Lower leg skin (tissue), 4 donors: ENCODE measurements around the gene CD302. TPM values are rescaled to one million over a fixed set of nuclear protein-coding genes. Genes with fewer than 3 reads are reported as not detected.

Experiments
- DNase-seq, 2 donors: peaks; one replicate each; pipeline ENCODE4 v3.0.0-alpha.2; 2019; ENCODE audit warnings: low spot score in 2 of 2
- H3K4me3 ChIP-seq: fragments of 200-600 bp; sonication (generic); 2 replicates; pipeline ENCODE4 v1.5.1; 2017; ENCODE audit warnings: mild to moderate bottlenecking, low read depth; ENCODE audit not compliant: poor library complexity, severe bottlenecking
- POLR2A ChIP-seq, 2 donors: fragments of 450-650 bp; IDR thresholded peaks; one replicate each; pipeline ENCODE4 v1.6.1; 2016 to 2017; ENCODE audit warnings: antibody characterized with exemption in 2 of 2, mild to moderate bottlenecking in 1 of 2, moderate library complexity in 1 of 2
- WGBS, 2 donors: methylation state at CpG; one replicate each; pipeline ENCODE4 v1.1.5; 2018; 5-methylcytosine and 5-hydroxymethylcytosine counted together
- intact Hi-C: fragments of 100-400 bp; cut with DNase I; formaldehyde crosslinking; loops from one replicate; pipeline ENCODE4 v1.15.0; 2023; ENCODE audit warnings: low total_unique reads
- total RNA-seq, 4 donors: library from RNA; depleted of rRNA; stranded (reverse); fragments of >200 nt; gene quantifications; one replicate each; pipeline ENCODE4 v1.1.0, GENCODE V29; 2016
- TF ChIP-seq, protein P1 (sequence below), 3 donors: fragments of 450-650 bp; IDR thresholded peaks; one replicate each; pipeline ENCODE4 v1.5.1; 2016; ENCODE audit warnings: antibody characterized with exemption in 3 of 3, mild to moderate bottlenecking in 3 of 3, moderate library complexity in 2 of 3

Gene CD302
- total RNA-seq, 4 donors from 2014 or later = 10.2 to 24.8 (median 18.8) TPM

DNA sequence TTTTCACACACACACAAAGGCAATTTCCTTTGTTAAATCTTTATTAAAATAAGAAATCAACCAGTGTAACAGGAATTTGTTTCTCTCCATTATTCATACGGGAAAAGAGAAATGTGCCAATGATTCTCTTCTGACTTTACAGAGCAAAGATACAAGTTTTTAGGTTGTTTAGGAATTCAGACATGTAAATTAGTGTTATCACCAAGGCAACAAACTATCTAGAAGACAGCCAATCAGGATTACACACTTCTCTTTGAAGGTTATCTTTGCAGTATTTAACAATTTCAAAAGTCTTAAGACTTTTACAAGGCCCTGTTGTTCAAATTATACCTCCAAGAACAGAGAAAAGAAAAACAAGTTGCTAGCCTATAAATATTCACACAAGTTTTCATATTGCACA is 14.5 kb downstream of the CD302 start:
- intact Hi-C loops = no loop called here
- WGBS, 2 donors = 36 to 43% methylated on average over 1 of the region's 1 CpG
- TF ChIP-seq, protein P1, sequence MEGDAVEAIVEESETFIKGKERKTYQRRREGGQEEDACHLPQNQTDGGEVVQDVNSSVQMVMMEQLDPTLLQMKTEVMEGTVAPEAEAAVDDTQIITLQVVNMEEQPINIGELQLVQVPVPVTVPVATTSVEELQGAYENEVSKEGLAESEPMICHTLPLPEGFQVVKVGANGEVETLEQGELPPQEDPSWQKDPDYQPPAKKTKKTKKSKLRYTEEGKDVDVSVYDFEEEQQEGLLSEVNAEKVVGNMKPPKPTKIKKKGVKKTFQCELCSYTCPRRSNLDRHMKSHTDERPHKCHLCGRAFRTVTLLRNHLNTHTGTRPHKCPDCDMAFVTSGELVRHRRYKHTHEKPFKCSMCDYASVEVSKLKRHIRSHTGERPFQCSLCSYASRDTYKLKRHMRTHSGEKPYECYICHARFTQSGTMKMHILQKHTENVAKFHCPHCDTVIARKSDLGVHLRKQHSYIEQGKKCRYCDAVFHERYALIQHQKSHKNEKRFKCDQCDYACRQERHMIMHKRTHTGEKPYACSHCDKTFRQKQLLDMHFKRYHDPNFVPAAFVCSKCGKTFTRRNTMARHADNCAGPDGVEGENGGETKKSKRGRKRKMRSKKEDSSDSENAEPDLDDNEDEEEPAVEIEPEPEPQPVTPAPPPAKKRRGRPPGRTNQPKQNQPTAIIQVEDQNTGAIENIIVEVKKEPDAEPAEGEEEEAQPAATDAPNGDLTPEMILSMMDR (IDR thresholded peaks at IDR 0.05) = no peak
- no peak for TF ChIP-seq POLR2A (IDR thresholded peaks at IDR 0.05)
- DNase-seq = no peak
- H3K4me3 ChIP-seq = no peak overlapping the region

DNA sequence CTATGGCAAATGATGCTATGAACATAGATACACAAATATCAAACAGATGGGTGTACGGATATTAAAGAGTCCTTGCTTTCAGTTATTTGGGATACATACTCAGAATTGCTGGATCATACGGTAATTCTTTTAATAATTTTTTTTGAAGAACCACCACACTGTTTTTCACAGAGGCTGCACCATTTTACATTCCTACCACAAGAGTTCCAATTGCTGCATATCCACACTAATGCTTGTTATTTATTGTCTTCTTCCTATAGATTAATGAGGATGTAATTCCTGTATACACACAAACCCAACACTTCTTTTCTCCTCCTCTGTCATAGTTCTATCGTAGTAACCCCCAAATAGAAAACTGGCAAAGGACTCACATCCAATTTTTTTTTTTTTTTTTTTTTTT is 21.7 kb downstream of the CD302 start:
- 79 to 84% methylated on average over 3 of the region's 3 CpGs for WGBS, 2 donors
- intact Hi-C loops = no loop called here
- no peak for TF ChIP-seq POLR2A (IDR thresholded peaks at IDR 0.05)
- TF ChIP-seq, protein P1 (IDR thresholded peaks at IDR 0.05) = no peak
- DNase-seq = no peak
- H3K4me3 ChIP-seq = no peak overlapping the region

DNA sequence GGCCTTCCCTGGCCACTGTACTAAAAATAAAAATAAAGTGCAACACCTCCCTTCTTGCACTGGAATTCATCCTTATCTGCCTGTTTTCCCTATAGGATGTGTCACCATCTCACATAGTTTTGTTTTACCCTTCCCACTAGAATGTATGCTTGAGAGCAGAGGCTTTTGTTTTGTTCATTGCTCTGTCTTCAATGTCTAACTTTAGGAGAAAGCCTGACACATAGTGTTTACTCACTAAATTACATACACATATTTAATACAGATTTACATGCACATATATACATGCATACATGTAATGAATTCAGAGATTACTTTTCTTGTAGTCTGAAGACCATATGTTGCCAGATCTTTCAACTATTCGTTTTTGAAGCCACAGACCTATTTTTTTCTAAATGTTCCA is 23.0 kb downstream of the CD302 start:
- TF ChIP-seq POLR2A (IDR thresholded peaks at IDR 0.05) = no peak
- TF ChIP-seq, protein P1 (IDR thresholded peaks at IDR 0.05) = no peak
- 50 to 66% methylated on average over 1 of the region's 1 CpG for WGBS, 2 donors
- H3K4me3 ChIP-seq = no peak overlapping the region
- no peak for DNase-seq
- intact Hi-C loops = no loop called here

DNA sequence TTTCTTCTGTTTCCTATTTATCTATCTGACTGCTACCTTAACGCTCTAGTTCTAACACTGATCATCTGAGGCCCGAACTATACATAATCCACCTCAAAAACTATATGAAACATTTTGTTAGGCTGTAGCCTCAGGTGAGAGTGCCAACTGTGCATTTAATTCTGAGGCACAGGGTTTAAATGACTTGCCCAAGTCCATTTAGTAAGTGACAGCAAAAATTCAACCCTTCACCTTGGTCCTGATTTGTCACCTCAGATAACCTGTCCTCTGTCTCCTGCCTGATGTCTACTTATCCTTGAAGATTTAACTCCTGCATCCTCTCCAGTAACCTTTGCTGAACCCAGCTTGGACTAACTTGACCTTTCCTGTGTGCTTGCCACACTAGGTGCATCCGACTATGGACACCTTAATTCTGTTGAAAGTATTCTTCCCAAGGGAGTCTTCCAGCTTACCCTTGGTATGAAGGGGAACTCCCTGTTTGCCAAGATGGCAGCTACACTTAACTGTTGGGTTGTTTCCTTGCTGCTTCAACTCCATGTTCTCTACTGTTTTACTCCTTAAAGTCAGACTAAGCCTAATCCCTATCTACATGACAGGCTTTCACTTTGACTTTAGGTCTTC is 23.5 kb downstream of the CD302 start:
- intact Hi-C loops = no loop called here
- H3K4me3 ChIP-seq = no peak overlapping the region
- DNase-seq = no peak
- TF ChIP-seq, protein P1 (IDR thresholded peaks at IDR 0.05) = no peak
- TF ChIP-seq POLR2A (IDR thresholded peaks at IDR 0.05) = no peak
- 77 to 99% methylated on average over 3 of the region's 3 CpGs for WGBS, 2 donors

DNA sequence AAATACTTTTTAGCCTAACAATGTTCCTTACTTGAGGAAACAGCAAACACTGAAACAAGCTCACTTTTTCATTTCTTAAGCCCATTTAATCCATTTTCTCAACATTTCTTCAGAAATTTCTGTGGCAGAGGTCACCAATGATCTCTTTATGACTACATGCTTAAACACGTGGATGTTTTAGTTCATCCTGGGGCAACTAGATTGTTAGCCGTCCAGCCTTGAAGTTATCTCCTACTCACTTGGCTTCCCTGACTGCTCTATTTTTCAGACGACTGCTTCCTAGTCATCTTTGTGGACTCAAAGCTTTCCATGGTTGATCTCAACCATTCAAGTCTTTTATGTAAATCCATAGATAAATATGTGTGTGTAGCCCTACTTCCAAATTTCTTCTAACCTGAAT is 24.1 kb downstream of the CD302 start:
- no peak for DNase-seq
- TF ChIP-seq POLR2A (IDR thresholded peaks at IDR 0.05) = no peak
- TF ChIP-seq, protein P1 (IDR thresholded peaks at IDR 0.05) = no peak
- intact Hi-C loops = no loop called here
- WGBS, 2 donors = 50 to 60% methylated on average over 3 of the region's 3 CpGs
- H3K4me3 ChIP-seq = no peak overlapping the region

DNA sequence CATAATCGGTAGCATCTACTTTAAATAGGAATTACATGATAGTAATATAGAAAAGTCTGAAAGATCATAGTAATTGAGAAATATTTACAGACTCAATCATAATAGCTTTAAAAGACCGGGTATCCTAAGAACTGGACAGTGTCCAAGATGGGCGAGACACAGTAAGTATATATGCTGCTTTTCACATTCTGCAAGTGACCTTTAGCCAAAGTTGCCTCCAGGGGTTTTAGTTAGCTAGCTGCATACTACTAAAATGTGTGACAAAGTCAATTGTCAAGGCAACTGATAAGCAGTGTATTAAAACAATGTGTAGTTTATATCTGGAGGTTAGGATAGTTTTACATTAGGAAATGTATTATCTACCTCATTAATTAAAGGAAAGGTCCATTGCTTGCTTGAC is 24.6 kb downstream of the CD302 start:
- H3K4me3 ChIP-seq = no peak overlapping the region
- 66 to 67% methylated on average over 3 of the region's 3 CpGs for WGBS, 2 donors
- no peak for DNase-seq
- intact Hi-C loops = no loop called here
- TF ChIP-seq, protein P1 (IDR thresholded peaks at IDR 0.05) = no peak
- TF ChIP-seq POLR2A (IDR thresholded peaks at IDR 0.05) = no peak
